Fibroblast of mammary gland (primary cell): ENCODE results near the gene SPRR3.

ENCODE experiments used
- DNase-seq: peaks from one replicate; pipeline ENCODE4 v3.0.0-alpha.2; 2010; ENCODE audit warnings: low read depth
- H3K4me3 ChIP-seq: 2 replicates; pipeline ENCODE4 v1.5.1; 2011; ENCODE audit warnings: low read depth, mild to moderate bottlenecking, low read length, moderate library complexity; ENCODE audit not compliant: control insufficient read depth
- TF ChIP-seq, protein P1 (sequence below): conservative IDR thresholded peaks from 2 replicates; pipeline ENCODE4 v1.5.1; 2011; ENCODE audit warnings: low read depth, low read length, inconsistent platforms; ENCODE audit not compliant: control insufficient read depth, insufficient read depth

The SPRR3 gene

DNA sequence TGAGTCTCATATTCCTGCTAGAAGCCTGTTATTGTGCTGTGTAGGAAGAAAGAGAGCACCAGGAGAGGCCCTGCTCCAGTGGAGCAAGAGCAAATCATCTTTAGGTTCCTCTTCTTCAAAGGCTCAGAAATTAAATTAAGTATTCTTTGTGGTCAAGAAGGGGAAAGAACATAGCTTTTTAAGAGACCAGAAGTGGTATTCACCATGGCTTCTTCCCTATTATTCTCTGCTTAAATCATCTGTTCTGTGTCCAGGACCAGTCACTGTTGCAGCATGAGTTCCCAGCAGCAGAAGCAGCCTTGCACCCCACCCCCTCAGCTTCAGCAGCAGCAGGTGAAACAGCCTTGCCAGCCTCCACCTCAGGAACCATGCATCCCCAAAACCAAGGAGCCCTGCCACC lies 30.5 kb downstream of the SPRR3 start:
- DNase-seq: no peak
- TF ChIP-seq, protein P1, sequence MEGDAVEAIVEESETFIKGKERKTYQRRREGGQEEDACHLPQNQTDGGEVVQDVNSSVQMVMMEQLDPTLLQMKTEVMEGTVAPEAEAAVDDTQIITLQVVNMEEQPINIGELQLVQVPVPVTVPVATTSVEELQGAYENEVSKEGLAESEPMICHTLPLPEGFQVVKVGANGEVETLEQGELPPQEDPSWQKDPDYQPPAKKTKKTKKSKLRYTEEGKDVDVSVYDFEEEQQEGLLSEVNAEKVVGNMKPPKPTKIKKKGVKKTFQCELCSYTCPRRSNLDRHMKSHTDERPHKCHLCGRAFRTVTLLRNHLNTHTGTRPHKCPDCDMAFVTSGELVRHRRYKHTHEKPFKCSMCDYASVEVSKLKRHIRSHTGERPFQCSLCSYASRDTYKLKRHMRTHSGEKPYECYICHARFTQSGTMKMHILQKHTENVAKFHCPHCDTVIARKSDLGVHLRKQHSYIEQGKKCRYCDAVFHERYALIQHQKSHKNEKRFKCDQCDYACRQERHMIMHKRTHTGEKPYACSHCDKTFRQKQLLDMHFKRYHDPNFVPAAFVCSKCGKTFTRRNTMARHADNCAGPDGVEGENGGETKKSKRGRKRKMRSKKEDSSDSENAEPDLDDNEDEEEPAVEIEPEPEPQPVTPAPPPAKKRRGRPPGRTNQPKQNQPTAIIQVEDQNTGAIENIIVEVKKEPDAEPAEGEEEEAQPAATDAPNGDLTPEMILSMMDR: no peak
- no peak overlapping the region for H3K4me3 ChIP-seq

DNA sequence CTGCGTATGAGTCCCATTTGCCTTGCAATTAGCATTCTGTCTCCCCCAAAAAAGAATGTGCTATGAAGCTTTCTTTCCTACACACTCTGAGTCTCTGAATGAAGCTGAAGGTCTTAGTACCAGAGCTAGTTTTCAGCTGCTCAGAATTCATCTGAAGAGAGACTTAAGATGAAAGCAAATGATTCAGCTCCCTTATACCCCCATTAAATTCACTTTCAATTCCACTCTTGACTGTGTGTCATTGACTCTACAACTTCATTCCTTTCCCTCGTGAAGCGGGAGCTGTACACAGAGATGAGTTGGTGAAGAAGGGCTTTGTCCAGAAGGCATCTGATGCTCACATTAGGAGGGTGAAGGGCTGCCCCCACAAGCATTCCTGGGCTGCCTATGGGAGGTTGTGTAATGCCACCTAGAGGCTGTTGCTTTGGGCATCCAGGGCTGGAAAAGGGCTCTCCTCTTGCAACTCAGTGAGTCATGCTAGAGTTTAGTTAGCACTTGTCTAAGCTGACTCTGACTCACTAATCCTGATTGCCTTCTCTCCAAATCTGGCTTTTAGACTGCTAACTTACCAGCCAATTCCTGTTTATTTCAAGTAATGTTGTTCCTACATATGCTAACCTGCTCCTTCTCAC lies 31.2 kb downstream of the SPRR3 start:
- TF ChIP-seq, protein P1: peak; percentile 22
- no peak overlapping the region for H3K4me3 ChIP-seq
- DNase-seq: peak; percentile 66

DNA sequence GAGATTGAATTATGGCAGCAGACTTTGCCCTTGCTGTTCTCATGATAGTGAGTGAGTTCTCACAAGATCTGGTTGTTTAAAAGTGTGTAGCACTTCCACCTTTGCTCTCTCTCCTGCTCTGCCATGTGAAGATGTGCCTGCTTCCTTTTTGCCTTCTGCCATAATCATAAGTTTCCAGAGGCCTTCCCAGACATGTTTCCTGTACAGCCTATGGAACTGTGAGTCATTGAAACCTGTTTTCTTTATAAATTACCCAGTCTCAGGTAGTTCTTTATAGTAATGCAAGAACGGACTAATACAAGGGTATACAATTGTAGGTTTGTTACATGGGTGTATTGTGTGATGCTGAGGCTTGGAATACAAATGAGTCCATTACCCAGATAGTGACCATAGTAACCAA lies 33.7 kb downstream of the SPRR3 start:
- no peak overlapping the region for H3K4me3 ChIP-seq
- no peak for DNase-seq
- TF ChIP-seq, protein P1: no peak

DNA sequence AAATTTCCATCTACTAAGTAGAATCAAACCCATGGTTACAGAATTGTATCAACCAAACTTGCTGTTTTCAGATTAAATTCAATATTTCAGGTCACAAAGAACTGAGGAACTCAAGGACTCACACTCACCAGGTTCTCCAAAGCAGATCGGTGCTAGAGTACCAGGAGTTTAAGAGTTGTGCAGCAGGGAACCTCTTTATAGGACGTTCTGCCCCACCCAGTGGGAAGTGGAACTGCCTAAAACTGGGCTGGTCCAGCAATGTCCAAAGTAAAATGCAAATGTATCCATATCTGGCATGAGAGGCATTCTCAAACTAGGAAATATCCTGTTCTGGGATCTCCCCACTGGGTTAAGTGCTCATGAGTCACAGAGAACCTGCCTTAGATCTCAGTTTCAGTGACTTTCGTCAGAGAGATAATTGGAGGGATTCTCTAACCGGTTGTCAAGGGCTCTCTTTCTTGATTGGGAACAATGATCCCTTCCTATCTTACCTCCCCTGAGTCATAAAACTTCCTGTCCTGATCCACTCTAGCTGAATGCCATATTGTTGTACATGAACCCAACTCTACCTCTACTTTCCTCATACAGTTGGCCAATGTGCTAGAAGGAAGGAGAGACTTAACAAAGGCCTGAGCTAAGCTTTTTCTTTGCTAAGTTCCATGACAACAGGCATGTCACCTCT lies 39.5 kb downstream of the SPRR3 start, which contains the start of gene SPRR2D:
Gene SPRR2D (minus strand): TSS at position 171 of the 682 bp plus-strand sequence. CDS start 774 bp downstream, outside the sequence.
- TF ChIP-seq, protein P1: no peak
- DNase-seq: no peak
- H3K4me3 ChIP-seq: no peak within 1 kb of the TSS

DNA sequence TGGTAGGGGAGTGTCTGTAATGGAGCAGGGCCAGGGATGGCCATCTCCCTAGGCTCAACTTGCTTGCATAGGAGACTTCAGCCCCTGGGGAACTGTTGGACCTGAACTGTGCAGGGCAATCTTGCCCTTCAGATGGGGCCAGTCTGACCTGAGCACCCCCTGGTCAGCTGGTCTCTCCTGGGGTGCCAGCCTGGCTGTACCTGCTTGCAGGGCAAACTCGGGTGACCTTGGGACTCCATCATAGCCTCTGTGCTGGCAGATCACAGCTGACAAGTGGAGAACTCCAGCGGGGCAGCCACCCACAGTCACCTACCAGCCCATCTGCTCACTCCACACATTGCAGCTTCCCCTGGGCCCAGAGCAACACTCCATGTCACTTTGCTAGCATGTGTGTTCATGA lies 47.7 kb downstream of the SPRR3 start:
- TF ChIP-seq, protein P1: no peak
- DNase-seq: no peak
- H3K4me3 ChIP-seq: no peak overlapping the region
